GM11168 (cell line): ENCODE data around the gene SMPDL3A.

Experiments
- in situ Hi-C: fragments of 300-500 bp; cut with MboI; formaldehyde crosslinking; loops from one replicate; pipeline ENCODE4 v1.12.0; 2022; ENCODE audit warnings: low sequenced_read_pairs; ENCODE audit not compliant: unreplicated experiment

SMPDL3A gene

GRCh38 chr6:122839472-122839871, 50.4 kb downstream of the SMPDL3A start:
- in situ Hi-C loops = loop anchor here (10.0 kb wide), 1 partner anchor 115 kb away; no protein-coding TSS in a partner anchor

GRCh38 chr6:122839906-122840305, 50.8 kb downstream of the SMPDL3A start:
- in situ Hi-C loops = loop anchor here (10.0 kb wide), 1 partner anchor 115 kb away; no protein-coding TSS in a partner anchor

- in situ Hi-C loops = no loop called here
These were observed 56.4 kb downstream of the SMPDL3A start for GRCh38 chr6:122845464-122845863.

- in situ Hi-C loops = no loop called here
These were observed 57.0 kb downstream of the SMPDL3A start for GRCh38 chr6:122845916-122846612.

- in situ Hi-C loops = no loop called here
These were observed 64.4 kb downstream of the SMPDL3A start for GRCh38 chr6:122853259-122853995.
